GM18858 (cell line): Measurements from ENCODE around the gene PPP1R12C.

ENCODE experiments used
- ATAC-seq: cut with Tn5 transposase; IDR thresholded peaks from one replicate; pipeline ENCODE4 v1.9.1; 2021; ENCODE audit not compliant: unreplicated experiment

Gene PPP1R12C

GRCh38 chr19:55047951-55048350 lies 69.5 kb downstream of the PPP1R12C start:
- no peak for ATAC-seq

DNA sequence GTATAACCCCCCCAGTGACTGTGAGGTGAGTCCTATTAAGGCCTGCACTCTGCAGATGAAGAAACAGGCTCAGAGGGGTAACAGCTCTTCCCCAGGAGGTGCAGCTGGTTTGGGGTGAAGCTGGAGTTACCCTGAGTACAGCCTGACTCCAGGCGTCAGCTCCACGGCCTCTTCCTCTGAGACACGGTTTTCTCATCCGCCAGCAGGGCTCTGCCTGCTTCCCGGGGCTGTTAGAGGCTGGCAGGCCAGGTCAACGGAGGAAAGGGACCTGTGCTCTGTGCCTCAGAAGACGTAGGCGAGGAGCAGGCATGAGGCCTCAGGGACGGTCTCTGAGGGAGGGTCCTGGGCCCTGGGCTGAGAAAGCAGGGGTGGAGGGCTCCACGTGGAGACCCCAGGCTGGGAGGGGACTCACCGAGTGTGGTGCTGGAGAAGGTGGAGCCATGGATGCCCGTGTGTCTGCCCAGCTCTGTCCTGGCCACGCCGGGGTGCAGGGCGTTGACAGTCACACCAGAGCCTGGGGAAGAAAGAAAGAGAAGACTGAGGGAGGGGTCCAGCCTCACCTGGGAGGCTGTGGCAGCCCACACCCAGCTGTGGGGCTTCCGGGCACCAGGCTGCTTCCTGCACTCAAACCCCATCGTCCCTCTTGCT lies 70.3 kb downstream of the PPP1R12C start:
- ATAC-seq: no peak

DNA sequence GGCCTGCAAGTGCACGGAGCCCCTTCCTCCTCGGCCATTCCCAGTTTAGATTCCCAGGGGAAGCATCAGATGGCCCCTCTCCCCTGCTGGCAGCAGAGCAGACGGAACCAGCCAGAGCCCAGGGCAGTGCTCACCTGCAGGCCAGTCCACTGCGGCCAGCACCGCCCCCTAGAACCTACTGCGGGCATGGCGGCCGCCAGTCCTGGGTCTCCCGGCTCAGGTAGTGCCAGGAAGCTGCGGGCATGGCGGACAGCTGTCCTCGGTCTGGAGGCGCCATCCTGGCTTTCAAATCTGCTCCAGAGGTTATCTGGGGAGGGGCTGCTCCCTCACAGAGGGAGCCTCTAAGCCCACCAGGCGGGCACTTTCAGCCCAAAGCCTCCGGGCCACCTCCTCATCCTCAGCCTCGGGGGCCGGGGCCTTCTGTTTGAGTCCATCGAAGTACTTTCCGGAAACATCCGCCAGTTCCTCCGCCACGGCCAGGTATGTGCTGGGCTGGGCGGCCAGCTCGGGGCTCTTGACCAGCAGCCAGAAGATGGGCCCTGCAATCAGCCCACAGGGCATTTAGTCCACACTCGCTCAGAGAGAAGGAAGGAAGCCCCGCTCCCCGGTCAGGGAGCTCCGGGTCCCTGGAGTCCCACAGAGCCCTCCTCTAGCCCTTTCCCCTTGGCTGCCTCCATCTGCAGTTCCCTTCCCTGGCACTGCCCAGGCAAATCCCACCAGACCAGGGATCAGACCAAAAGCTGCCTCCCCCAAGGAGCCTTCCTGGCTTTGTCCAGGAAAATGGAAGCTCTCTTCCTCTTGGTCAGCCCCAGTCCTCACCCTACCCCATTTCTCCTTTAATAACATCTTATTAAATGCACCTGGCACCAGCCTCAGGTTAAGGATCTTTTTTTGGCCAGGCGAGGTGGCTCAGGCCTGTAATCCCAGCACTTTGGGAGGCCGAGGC lies 72.4 kb downstream of the PPP1R12C start:
- ATAC-seq: no peak

- no peak for ATAC-seq
These were observed 73.2 kb downstream of the PPP1R12C start for GRCh38 chr19:55044286-55044685.

DNA sequence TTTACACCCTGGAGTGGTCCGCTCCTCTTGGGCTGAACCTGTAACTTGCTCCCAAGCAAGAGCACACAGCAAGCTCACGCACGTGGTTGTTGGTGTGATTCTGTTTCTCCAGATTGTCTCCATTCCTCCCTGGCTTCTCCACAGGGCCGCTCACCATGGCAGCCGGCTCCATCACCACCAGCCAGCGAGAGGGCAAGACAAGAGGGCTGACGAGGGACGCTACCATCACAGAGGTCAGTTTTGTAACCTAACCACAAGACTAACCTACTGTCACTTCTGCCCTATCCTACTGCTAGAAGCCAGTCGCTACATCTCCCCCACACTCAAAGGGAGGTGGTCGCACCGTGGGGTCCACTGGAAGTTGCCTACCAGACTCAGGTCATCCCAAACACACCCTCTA lies 74.7 kb downstream of the PPP1R12C start:
- no peak for ATAC-seq

- no peak for ATAC-seq
These were observed 75.1 kb downstream of the PPP1R12C start for GRCh38 chr19:55042344-55042678.

GRCh38 chr19:55041627-55042343 lies 75.7 kb downstream of the PPP1R12C start:
- no peak for ATAC-seq

DNA sequence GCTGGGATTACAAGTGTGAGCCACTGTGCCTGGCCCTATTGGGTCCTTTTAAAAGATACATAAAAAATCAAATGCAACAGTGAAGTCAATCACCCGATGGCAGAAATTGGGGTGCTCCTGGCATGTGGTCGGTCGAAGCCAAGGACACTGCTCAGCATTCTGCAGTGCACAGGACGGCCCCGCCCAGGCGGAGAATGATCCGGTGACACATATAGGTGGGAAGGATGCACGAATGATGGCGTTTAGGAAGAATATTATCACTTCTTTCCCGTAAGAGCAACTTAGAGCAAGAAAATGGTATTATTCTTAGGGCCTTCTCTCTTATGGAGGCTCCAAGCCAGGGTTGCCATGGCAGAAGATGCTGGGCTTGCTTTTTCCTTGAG lies 76.2 kb downstream of the PPP1R12C start:
- no peak for ATAC-seq
